IPS-NIHi7 (cell line): ENCODE results near the gene CNTN4.

ENCODE experiments used
- DNase-seq: peaks from one replicate; pipeline ENCODE4 v3.0.0; 2012; ENCODE audit warnings: mixed read lengths; ENCODE audit errors: extremely low spot score

Gene CNTN4

DNA sequence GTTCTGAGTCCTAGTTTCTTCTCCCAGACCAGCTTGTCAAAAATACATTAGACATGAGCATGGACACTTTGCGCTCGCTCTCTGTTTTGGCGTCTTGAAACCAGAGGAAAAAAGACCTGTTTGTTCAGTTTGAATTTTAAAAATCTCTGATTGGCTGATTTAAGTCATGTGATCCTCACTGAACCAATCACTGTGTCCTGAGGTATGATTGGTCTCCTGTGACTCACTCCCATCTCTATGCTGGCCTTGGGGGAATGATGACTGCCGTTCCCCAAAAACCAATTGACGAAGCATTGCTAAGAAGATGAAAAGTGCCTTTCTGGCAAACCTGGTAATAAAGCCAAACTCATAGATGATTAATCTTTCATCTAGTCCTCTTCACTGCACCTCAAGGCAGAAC is 755.0 kb downstream of the CNTN4 start:
- no peak for DNase-seq

GRCh38 chr3:2856138-2857133 is 757.8 kb downstream of the CNTN4 start:
- DNase-seq = no peak

DNA sequence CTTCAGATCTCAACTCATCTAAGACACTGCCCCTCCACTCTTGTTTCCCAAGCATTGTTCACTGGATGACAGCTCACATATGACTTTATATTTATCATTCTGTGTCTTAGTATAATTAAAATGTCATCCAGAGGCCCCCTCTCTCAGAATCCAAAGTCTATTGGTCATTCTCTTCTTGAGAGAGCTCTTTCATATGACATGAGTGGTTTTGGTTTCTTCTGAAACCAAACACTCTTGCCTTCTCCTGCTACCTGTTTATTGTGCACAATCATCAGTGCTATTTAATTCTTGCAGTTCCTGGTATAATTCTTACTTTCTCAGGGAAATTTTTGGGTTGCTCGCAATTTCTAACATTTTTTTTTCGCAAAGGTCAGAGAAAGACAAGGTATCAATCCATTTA is 762.0 kb downstream of the CNTN4 start:
- DNase-seq = no peak

DNA sequence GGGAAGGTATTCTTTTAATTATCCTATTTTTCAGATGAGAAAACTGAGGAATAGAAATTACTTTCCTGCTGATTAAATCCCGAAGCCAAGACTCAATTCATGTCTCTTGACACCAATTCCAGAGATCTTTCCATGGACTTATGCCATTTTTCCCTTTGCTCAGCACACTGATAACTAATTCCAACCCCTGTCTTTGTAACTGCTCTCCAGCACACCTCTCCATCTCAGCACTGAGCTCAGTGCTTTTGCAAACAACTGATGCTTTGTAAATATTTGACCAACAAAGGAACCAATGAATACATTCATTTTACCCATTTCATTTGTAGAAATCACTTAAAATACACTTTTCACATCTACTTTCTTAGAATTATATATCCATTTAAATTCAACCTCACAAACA is 762.5 kb downstream of the CNTN4 start:
- no peak for DNase-seq

- no peak for DNase-seq
Measured at GRCh38 chr3:2861920-2862319, 763.3 kb downstream of the CNTN4 start.

GRCh38 chr3:2862366-2862765 is 763.7 kb downstream of the CNTN4 start:
- DNase-seq = no peak

DNA sequence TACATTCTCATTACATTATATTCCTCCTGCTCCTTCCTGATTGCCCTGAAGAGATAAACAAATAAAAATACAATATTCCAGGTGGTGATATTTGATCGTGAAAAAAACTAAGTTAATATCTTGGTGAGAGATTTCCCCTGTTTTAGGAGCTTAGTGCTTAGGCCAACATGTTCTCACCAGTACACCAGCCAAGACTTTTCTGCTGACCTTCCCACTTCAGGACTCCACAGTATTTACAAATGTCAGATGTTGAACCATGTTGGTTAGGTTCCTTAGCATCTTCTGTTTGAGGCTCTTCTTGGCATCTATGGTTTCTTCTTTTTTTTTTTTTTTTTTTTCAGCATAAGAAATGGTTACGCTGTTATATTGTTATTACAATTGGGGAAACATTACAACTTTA is 764.5 kb downstream of the CNTN4 start:
- no peak for DNase-seq

DNA sequence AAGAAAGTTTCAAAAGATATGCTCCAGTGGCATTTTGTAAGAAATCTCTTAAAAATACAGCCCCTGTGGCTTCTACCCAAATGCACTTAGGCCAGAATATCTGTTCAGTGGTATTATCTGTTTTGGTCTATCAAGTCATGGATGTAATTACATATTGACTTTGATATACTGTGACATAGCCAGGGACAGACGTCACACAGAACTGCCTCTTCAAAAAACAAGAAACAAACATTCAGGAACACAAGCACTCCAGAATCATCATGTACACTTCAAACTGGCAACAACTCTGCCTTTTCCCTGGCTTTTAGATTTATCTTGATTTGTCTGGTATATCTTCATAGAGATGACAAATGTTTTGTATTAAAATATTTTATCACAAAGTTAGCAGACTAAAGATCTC is 771.2 kb downstream of the CNTN4 start:
- DNase-seq = no peak

DNA sequence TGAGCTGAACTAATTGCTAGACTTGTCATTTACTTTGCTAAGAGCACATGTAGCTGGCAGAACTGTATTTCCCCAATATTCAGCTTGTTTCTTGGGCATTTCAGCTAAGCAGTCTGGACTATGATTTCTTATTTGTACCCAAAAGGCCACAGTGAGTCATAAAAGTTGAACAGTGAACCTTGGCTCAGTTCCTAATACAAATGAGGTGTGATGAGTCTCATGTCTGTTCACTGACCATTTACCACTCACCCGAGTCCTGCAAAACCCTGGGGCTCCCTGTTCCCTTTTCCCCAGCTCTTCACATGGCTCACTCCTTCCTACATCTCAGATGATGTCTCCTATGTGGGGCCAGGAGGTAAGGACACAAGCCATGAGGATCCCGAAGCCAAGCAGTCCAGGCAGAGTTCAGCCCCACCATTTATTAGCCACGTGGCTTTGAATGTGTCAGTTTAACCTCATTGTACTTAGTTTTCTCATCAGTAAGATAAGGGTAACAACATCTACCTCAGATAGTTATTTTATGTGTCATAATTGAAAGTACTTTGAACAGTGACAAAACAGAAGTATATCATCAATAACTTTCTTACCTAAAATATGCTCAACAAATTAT is 772.2 kb downstream of the CNTN4 start:
- DNase-seq = no peak

GRCh38 chr3:2872884-2873283 is 774.2 kb downstream of the CNTN4 start:
- no peak for DNase-seq

DNA sequence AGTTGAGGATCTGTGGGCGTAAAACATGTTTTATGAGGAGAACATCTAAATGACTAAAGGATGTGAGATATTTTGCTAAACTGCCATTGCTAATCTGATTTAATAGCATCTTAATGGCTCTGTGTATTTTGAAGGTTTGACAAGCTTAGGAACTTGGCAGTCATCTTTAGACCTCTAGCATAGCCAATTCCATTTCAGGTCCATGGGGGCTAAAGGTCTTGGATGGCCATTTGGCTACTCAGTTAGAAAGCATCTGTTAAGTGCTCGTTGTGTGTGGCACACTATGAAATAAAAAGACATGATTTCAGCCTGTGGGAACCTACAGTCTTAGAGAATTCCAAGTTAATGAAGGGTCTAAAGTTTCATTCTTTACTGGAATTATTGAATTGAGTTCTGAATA is 775.3 kb downstream of the CNTN4 start:
- no peak for DNase-seq

DNA sequence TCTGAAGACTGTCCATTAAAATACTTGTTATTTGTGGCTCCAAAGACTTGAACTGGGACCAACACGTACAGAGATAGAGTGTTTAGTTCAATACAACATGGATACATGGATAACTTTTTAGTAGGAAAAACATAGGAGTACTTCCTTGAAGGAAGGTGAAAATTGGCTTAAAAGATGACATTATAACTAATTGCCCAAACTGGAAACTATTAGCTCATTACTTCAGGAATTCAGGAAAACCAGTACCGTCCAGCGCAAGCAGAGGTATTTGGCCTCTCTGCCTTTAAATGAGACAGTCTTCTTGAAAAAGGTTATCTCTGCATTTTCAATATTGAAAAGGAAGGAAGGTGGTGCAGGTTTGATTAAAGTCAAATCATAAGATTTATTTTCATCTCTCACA is 777.0 kb downstream of the CNTN4 start:
- no peak for DNase-seq

GRCh38 chr3:2876362-2876761 is 777.7 kb downstream of the CNTN4 start:
- no peak for DNase-seq

DNA sequence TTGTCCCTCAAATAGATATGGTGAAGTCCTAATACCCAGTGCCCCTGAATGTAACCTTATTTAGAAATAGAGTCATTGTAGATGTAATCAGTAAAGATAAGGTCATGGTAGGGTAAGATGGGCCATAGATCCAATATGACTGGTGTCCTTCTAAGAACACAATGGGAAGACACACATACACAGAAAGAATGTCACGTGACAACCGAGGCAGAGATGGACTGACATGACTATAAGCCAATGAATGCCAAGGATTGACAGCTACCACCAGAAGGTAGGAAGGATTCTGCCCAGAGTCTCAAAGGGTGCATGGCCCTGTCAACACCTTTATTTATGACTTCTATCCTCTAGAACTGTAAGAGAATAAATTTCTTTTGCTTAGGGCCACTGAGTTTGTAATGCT is 780.4 kb downstream of the CNTN4 start:
- no peak for DNase-seq

- no peak for DNase-seq
Measured at GRCh38 chr3:2879587-2879986, 780.9 kb downstream of the CNTN4 start.

- no peak for DNase-seq
Measured at GRCh38 chr3:2880218-2880756, 781.6 kb downstream of the CNTN4 start.

DNA sequence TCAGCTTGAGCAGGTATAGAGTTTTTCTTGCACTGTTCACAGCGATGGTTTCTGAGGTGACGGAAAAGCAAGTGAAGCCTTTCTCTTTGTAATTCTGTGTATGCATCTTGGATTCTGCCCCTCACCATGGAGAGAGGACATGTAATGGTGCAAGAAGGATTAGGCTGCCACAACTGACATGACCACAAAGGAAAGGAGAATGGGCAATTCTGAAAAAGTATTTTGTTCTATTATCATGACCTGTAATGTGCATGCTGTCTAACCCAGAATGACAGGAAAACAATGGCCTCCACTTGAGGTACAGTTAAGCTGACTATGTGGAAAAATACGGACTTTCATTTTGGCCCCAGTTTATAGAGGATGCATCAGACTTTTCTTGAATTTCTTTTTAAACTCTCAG is 784.6 kb downstream of the CNTN4 start:
- no peak for DNase-seq

DNA sequence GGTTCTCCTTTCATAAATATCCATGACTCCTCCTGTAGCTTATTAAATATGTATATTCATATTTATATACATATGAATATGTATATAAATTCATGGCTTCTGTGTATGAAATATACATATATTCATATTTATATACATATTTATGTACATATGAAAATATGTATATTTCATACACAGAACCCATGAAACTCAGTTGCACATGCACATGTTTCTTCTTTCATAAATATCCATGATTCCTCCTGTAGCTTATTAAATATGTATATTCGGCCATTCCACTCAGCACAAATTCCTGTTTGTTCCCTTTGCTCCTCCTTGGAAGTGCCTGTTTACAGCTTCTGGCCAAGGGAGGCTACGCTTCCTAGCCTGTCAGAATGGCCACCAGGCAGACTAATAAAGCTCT is 789.9 kb downstream of the CNTN4 start:
- no peak for DNase-seq

DNA sequence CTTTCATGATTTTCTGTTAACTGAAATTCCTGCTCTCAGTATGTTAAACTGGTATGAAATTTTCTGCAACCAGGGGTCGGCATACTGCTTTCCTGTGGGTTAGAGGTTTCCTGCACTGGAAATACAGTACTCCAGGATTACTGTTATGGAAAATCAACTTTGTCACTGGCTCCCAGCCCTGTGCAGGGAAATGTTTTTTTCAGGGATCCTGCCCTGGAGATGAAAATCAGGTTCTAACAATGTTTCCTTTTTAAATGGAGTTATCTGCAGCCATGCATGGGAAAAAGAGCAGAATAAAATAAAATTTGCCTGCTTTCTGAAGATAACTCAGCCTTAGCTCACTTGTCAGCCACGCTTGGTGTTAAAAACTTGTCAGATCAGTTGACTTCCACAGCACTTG is 791.1 kb downstream of the CNTN4 start:
- DNase-seq = no peak

DNA sequence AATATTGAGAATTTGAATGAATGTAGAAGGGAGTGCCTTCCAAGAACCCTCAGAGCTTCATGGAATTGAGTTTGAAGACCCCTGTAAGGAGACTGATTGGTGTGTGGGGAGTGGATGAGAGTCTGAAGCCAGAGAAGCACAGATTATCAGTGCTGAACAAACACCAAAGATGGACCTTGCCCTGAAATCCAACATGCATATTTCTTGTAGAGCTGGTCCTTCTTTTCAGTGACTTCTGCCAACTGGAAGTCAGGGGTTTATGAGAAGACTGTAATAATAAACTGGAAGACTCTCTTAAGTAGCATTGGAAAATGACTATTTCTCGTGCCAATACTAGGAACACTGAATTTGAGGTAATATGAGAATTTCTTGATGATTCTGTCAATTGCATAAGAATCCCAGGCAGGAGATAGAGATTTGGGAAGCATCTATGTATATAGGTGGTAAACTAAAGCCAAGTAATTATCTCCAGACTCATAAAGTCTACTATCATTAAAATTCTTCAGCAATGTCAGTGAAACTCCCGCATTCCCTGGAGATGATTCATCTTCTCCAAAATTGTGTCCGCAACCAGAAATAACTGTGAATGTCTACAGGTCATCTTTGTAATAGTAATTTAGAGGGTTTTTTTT is 797.8 kb downstream of the CNTN4 start:
- no peak for DNase-seq

- DNase-seq = no peak
Measured at GRCh38 chr3:2897821-2898220, 799.2 kb downstream of the CNTN4 start.

DNA sequence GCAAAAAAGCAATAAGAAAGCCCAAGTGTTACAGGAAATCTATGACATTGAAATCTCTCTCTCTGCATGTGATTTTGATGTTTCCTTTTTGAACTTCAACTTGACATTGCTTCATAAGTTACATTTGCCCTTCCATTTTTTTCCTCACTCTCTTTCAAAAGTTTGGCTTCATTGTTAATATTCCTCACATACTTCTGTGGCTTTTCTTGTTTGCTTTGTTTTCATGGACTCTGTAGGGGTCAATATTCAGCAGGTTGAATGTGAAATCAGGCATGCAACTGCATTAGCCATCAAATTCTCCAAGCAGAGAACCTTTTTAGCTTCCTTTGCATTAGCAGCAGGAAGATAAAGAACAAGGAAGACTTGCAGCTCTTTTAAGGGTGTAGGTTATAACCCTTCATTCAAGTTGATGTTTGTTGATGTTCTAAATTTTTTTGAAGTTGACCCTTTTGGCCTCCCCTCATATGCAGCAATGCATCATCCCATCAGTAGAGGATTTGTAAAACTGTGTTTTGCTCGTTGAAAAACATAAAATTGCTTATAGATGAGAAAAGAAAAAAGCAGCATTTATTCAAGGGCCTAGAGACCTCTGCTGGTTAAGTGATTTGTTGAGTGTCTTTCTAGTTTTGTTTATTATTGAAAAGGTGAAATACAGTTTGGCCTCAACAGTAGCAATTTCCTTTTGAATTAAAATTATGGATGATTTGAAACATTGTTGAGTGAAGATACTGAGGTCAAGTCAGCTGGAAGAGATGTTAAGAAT is 800.1 kb downstream of the CNTN4 start:
- no peak for DNase-seq
